Caco-2 (cell line): ENCODE results near the gene SPDYE16. TPM values are rescaled to one million over a fixed set of nuclear protein-coding genes. Genes with fewer than 3 reads are reported as not detected.
A peak's percentile ranks its signal among the peaks of the same experiment; 100 is the strongest.
"Not testable (repeated sequence)": the region's sequence is repeated elsewhere in the genome, so short reads cannot be mapped to it uniquely, and the experiment has no call there.

Experiments
- BruUV-seq: library from RNA; stranded (reverse); fragments of 400-500 nt; replicated peaks from 2 replicates; lab custom pipeline; 2021; lab: Mats Ljungman, UMichigan
- CTCF ChIA-PET: fragments of 300-600 bp; sonication (Branson Sonifier 250); formaldehyde crosslinking; loops from one replicate; lab custom pipeline; 2022; ENCODE audit warnings: antibody characterized with exemption; lab: Charles Lee
- POLR2A ChIA-PET: fragments of 300-600 bp; sonication (Branson Sonifier 250); formaldehyde crosslinking; loops from one replicate; lab custom pipeline; 2022; ENCODE audit warnings: antibody characterized with exemption; lab: Charles Lee
- DNase-seq, 2 experiments: peaks; one replicate each; pipeline versions ENCODE4 v3.0.0 to v3.0.0-alpha.2; 2020 to 2022
- H3K27me3 ChIP-seq: replicated peaks from 2 replicates; pipeline ENCODE4 v1.6.0; 2011; ENCODE audit warnings: low read length; ENCODE audit not compliant: control insufficient read depth, insufficient read depth
- H3K36me3 ChIP-seq: 2 replicates; pipeline ENCODE4 v1.5.1; 2011; ENCODE audit warnings: low read length; ENCODE audit not compliant: control insufficient read depth, insufficient read depth
- H3K4me1 ChIP-seq: fragments of 250-450 bp; sonication (Bioruptor Pico); 2 replicates; pipeline ENCODE4 v1.5.1; 2020; ENCODE audit warnings: mild to moderate bottlenecking
- H3K4me3 ChIP-seq: 2 replicates; pipeline ENCODE4 v1.5.1; 2011; ENCODE audit warnings: low read depth, mild to moderate bottlenecking, control low read depth, low read length
- H3K9me3 ChIP-seq: fragments of 250-450 bp; sonication (Bioruptor Pico); 2 replicates; pipeline ENCODE4 v1.5.1; 2020; ENCODE audit warnings: mild to moderate bottlenecking, moderate library complexity
- H3K27ac Mint-ChIP-seq: one replicate; pipeline ENCODE4 v1.8.0; 2022; ENCODE audit warnings: mixed read lengths; ENCODE audit not compliant: unreplicated experiment
- H3K27me3 Mint-ChIP-seq: one replicate; pipeline ENCODE4 v1.8.0; 2022; ENCODE audit warnings: mixed read lengths; ENCODE audit not compliant: insufficient read depth, unreplicated experiment
- H3K36me3 Mint-ChIP-seq: one replicate; pipeline ENCODE4 v1.8.0; 2022; ENCODE audit warnings: mild to moderate bottlenecking, mixed read lengths; ENCODE audit not compliant: insufficient read depth, unreplicated experiment
- H3K4me1 Mint-ChIP-seq: one replicate; pipeline ENCODE4 v1.8.0; 2022; ENCODE audit warnings: low read depth, mixed read lengths; ENCODE audit not compliant: unreplicated experiment
- H3K4me3 Mint-ChIP-seq: one replicate; pipeline ENCODE4 v1.8.0; 2022; ENCODE audit warnings: mild to moderate bottlenecking, moderate library complexity, mixed read lengths; ENCODE audit not compliant: unreplicated experiment
- H3K9me3 Mint-ChIP-seq: one replicate; pipeline ENCODE4 v1.8.0; 2022; ENCODE audit warnings: mixed read lengths; ENCODE audit not compliant: unreplicated experiment
- intact Hi-C: fragments of 100-400 bp; cut with micrococcal nuclease; formaldehyde crosslinking; loops from one replicate; pipeline ENCODE4 v1.10.0; 2022; ENCODE audit not compliant: unreplicated experiment
- total RNA-seq: library from RNA; stranded (reverse); gene quantifications from 2 replicates; pipeline ENCODE4 v1.2.3, GENCODE V29; 2022

Gene SPDYE16
- total RNA-seq, 1 experiment from 2014 or later: 0.34 TPM

- H3K36me3 ChIP-seq, DNase-seq, H3K4me1 ChIP-seq, H3K4me3 Mint-ChIP-seq, H3K4me1 Mint-ChIP-seq, H3K4me3 ChIP-seq, H3K9me3 Mint-ChIP-seq, intact Hi-C loops, H3K27me3 ChIP-seq, H3K27ac Mint-ChIP-seq, BruUV-seq, H3K9me3 ChIP-seq, H3K36me3 Mint-ChIP-seq, H3K27me3 Mint-ChIP-seq, POLR2A ChIA-PET, CTCF ChIA-PET: not testable (repeated sequence)
Measured at GRCh38 chr7:76583636-76584281, 40.7 kb upstream of the SPDYE16 start.

- H3K4me1 Mint-ChIP-seq, H3K36me3 Mint-ChIP-seq, CTCF ChIA-PET, BruUV-seq, intact Hi-C loops, H3K36me3 ChIP-seq, H3K4me3 ChIP-seq, H3K27me3 Mint-ChIP-seq, DNase-seq, POLR2A ChIA-PET, H3K27ac Mint-ChIP-seq, H3K9me3 ChIP-seq, H3K9me3 Mint-ChIP-seq, H3K4me1 ChIP-seq, H3K4me3 Mint-ChIP-seq, H3K27me3 ChIP-seq: not testable (repeated sequence)
Measured at GRCh38 chr7:76582848-76583631, 39.9 kb upstream of the SPDYE16 start.

GRCh38 chr7:76575919-76576655, 33.0 kb upstream of the SPDYE16 start:
- H3K4me3 Mint-ChIP-seq, H3K27me3 ChIP-seq, CTCF ChIA-PET, BruUV-seq, DNase-seq, H3K9me3 Mint-ChIP-seq, H3K36me3 ChIP-seq, intact Hi-C loops, H3K27me3 Mint-ChIP-seq, H3K4me3 ChIP-seq, H3K9me3 ChIP-seq, H3K4me1 ChIP-seq, POLR2A ChIA-PET, H3K27ac Mint-ChIP-seq: not testable (repeated sequence)
- Mint-ChIP-seq H3K4me1 (peaks cover 13% of the 10 kb centered on the region), H3K36me3 (peaks cover 10% of the 10 kb centered on the region)

- H3K36me3 ChIP-seq, H3K27me3 Mint-ChIP-seq, BruUV-seq, POLR2A ChIA-PET, H3K9me3 ChIP-seq, H3K9me3 Mint-ChIP-seq, intact Hi-C loops, H3K27ac Mint-ChIP-seq, H3K4me3 Mint-ChIP-seq, H3K4me1 ChIP-seq, H3K4me3 ChIP-seq, CTCF ChIA-PET, H3K27me3 ChIP-seq, DNase-seq: not testable (repeated sequence)
- peaks cover 14% of the 10 kb centered on the region for H3K4me1 Mint-ChIP-seq
- H3K36me3 Mint-ChIP-seq: peaks cover 10% of the 10 kb centered on the region
Measured at GRCh38 chr7:76575431-76575830, 32.3 kb upstream of the SPDYE16 start.

- H3K36me3 ChIP-seq, BruUV-seq, H3K27me3 ChIP-seq, CTCF ChIA-PET, H3K27me3 Mint-ChIP-seq, DNase-seq, POLR2A ChIA-PET, H3K4me3 ChIP-seq, intact Hi-C loops, H3K4me1 ChIP-seq, H3K9me3 ChIP-seq, H3K9me3 Mint-ChIP-seq: not testable (repeated sequence)
- Mint-ChIP-seq H3K27ac (peak overlapping the region; percentile 78), H3K4me1 (peaks cover 31% of the 10 kb centered on the region), H3K36me3 (peaks cover 17% of the 10 kb centered on the region), H3K4me3 (peak overlapping the region; percentile 13)
Measured at GRCh38 chr7:76572296-76572695, 29.2 kb upstream of the SPDYE16 start.

- H3K9me3 Mint-ChIP-seq, H3K27me3 ChIP-seq, CTCF ChIA-PET, H3K4me1 ChIP-seq, H3K27ac Mint-ChIP-seq, H3K36me3 ChIP-seq, DNase-seq, POLR2A ChIA-PET, intact Hi-C loops, BruUV-seq, H3K9me3 ChIP-seq, H3K27me3 Mint-ChIP-seq, H3K4me3 ChIP-seq: not testable (repeated sequence)
- Mint-ChIP-seq H3K36me3 (peaks cover 33% of the 10 kb centered on the region), H3K4me3 (peak overlapping the region; percentile 12), H3K4me1 (peaks cover 37% of the 10 kb centered on the region)
Measured at GRCh38 chr7:76570324-76570775, 27.3 kb upstream of the SPDYE16 start.
